ENCODE data around the gene SEPTIN12. TPM values are rescaled to one million over a fixed set of nuclear protein-coding genes. Genes with fewer than 3 reads are reported as not detected.

The SEPTIN12 gene
- total RNA-seq, 2 donors from 2014 or later: 10.8 TPM; not detected in 1

- Histone ChIP-seq H3K27ac (peak overlapping the region; percentile 89 to 92), H3K36me3 (peaks cover 0 to 4% of the 10 kb centered on the region in 2 donors), H3K9me3 (no peaks in the 10 kb centered on the region), H3K4me1 (replicated peaks) (peaks cover 15% of the 10 kb centered on the region), H3K27me3 (replicated peaks; ENCODE audit: insufficient read depth) (no peaks in the 10 kb centered on the region), H3K4me3 (peak overlapping the region; percentile 51 to 99)
- peak; percentile 98 for TF ChIP-seq POLR2AphosphoS5 (IDR thresholded peaks at IDR 0.05)
- peak; percentile 85 for TF ChIP-seq POLR2A (IDR thresholded peaks at IDR 0.05)
- TF ChIP-seq, protein P1, sequence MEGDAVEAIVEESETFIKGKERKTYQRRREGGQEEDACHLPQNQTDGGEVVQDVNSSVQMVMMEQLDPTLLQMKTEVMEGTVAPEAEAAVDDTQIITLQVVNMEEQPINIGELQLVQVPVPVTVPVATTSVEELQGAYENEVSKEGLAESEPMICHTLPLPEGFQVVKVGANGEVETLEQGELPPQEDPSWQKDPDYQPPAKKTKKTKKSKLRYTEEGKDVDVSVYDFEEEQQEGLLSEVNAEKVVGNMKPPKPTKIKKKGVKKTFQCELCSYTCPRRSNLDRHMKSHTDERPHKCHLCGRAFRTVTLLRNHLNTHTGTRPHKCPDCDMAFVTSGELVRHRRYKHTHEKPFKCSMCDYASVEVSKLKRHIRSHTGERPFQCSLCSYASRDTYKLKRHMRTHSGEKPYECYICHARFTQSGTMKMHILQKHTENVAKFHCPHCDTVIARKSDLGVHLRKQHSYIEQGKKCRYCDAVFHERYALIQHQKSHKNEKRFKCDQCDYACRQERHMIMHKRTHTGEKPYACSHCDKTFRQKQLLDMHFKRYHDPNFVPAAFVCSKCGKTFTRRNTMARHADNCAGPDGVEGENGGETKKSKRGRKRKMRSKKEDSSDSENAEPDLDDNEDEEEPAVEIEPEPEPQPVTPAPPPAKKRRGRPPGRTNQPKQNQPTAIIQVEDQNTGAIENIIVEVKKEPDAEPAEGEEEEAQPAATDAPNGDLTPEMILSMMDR (IDR thresholded peaks at IDR 0.05): no peak
- 2% methylated on average over 45 of the region's 48 CpGs for WGBS
- intact Hi-C loops (cut with DNase I): loop anchor here (1.0 kb wide), 1 partner anchor 34 kb away; the partner anchor contains the start of genes ANKS3 and DNAAF8
- peak; percentile 97 for DNase-seq (ENCODE audit: low spot score)
These were observed 19.4 kb downstream of the SEPTIN12 start for GRCh38 chr16:4768549-4769305.

- TF ChIP-seq, protein P1 (IDR thresholded peaks at IDR 0.05): no peak
- no peaks in the 10 kb centered on the region for H3K9me3 ChIP-seq
- H3K4me1 ChIP-seq (replicated peaks): peaks cover 15% of the 10 kb centered on the region
- H3K36me3 ChIP-seq: peaks cover 0 to 11% of the 10 kb centered on the region in 2 donors
- peak overlapping the region; percentile 97 to 99 for H3K4me3 ChIP-seq
- H3K27ac ChIP-seq: peak overlapping the region; percentile 89 to 92
- no peak for DNase-seq (ENCODE audit: low spot score)
- WGBS: 48% methylated on average over 17 of the region's 17 CpGs
- intact Hi-C loops (cut with DNase I): loop anchor here (1.0 kb wide), 1 partner anchor 34 kb away; the partner anchor contains the start of genes ANKS3 and DNAAF8
- no peaks in the 10 kb centered on the region for H3K27me3 ChIP-seq (replicated peaks; ENCODE audit: insufficient read depth)
These were observed 20.1 kb downstream of the SEPTIN12 start for GRCh38 chr16:4767872-4768548.

- 5% methylated on average over 37 of the region's 72 CpGs for WGBS
These were observed 21.1 kb downstream of the SEPTIN12 start, which contains the start of gene ZNF500 for GRCh38 chr16:4766875-4767628. TSS of gene ZNF500 (minus strand) at chr16:4767162. CDS start at chr16:4765978, 1,184 bp downstream.

More at GRCh38 chr16:4766875-4767628, 21.1 kb downstream of the SEPTIN12 start, which contains the start of gene ZNF500:
- Histone ChIP-seq H3K27me3 (replicated peaks; ENCODE audit: insufficient read depth) (no peaks in the 10 kb centered on the region), H3K4me3 (peak within 1 kb of the TSS; percentile 97 to 99), H3K36me3 (peaks cover 0 to 13% of the 10 kb centered on the region in 2 donors), H3K4me1 (replicated peaks) (peaks cover 15% of the 10 kb centered on the region), H3K27ac (peak within 1 kb of the TSS; percentile 89 to 92), H3K9me3 (no peaks in the 10 kb centered on the region)
- intact Hi-C loops (cut with DNase I): no loop called here
- peak; percentile 97 for DNase-seq (ENCODE audit: low spot score)
- TF ChIP-seq, protein P1 (IDR thresholded peaks at IDR 0.05): peak in 1 of 4 experiments; percentile 35
- TF ChIP-seq POLR2AphosphoS5 (IDR thresholded peaks at IDR 0.05) (peak; percentile 96), POLR2A (IDR thresholded peaks at IDR 0.05) (peak; percentile 79)

Measured in prostate gland (tissue), 2 donors.